Measurements from ENCODE around the gene TRIP12. TPM values are rescaled to one million over a fixed set of nuclear protein-coding genes. Genes with fewer than 3 reads are reported as not detected.
A peak's percentile ranks its signal among the peaks of the same experiment; 100 is the strongest.
"Not testable (repeated sequence)": the region's sequence is repeated elsewhere in the genome, so short reads cannot be mapped to it uniquely, and the experiment has no call there.

The TRIP12 gene
- total RNA-seq (2014; rRNA removed; shearing (Covaris generic)), result 61.8 and 69.2 TPM in 2 replicates

- peak; percentile 94 for DNase-seq (ENCODE audit: low spot score)
Measured at GRCh38 chr2:229921892-229922448, at the start of gene TRIP12. Gene TRIP12 (minus strand): TSS chr2:229922009. CDS start chr2:229880079, 41,930 bp downstream.

DNA sequence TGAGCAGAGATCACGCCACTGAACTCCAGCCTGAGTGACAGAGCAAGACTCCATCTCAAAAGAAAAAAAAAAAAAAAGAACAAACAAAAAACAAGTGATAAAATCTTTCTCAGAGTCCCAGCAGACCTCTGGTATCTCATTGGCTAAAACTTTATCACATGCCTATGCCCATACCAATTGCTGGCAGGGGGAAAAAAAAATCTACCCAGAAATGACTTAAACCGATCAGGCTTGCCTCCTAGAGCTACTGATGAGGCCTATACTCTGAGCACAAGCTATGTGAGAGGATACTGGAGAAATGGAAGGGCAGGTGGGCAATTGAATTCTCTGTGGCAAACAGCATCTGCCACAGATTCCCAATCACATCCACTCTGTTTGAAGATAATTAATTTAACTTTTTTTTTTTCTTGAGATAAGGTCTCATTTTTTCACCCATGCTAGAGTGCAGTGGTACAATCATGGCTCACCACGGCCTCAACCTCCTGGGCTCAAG lies 49.5 kb upstream of the TRIP12 start:
- no peak for DNase-seq (ENCODE audit: low spot score)

DNA sequence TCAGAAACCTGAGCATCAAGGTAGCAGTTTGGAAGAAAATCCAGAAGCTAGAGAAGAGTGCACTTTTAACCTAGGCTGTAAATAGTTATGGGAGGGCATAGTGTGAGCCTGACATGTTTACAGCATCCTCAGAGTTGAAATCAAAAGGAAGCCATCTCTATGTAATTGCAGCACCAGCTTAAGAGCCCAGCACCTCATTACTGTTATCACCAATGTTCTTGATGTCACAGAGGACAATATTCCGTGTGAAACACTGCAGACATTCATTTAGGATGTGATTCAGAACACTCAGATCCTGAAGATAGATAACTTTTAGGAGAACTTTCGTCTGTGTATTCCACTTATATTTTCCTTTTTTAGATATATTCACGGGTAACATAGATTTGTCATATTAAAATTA lies 48.6 kb upstream of the TRIP12 start:
- DNase-seq (ENCODE audit: low spot score), result no peak

- DNase-seq (ENCODE audit: low spot score), result no peak
Measured at GRCh38 chr2:229969921-229970320, 48.1 kb upstream of the TRIP12 start.

DNA sequence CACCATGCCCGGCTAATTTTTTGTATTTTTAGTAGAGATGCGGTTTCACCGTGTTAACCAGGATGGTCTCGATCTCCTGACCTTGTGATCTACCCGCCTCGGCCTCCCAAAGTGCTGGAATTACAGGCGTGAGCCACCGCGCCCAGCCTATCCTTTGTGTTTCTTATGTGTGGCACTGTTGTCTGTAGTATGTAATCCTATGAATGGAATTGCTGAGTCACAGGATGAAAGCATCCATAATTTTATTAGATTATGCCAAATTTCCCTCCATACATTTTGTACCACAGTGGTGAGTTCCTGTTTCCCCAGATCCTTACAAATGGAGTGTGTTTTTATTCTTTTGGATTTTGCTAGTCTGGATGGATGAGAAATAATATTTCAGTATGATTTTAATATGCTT lies 41.8 kb upstream of the TRIP12 start:
- not testable (repeated sequence) for DNase-seq (ENCODE audit: low spot score)

GRCh38 chr2:229956491-229956890 lies 34.7 kb upstream of the TRIP12 start:
- DNase-seq (ENCODE audit: low spot score), result no peak

DNA sequence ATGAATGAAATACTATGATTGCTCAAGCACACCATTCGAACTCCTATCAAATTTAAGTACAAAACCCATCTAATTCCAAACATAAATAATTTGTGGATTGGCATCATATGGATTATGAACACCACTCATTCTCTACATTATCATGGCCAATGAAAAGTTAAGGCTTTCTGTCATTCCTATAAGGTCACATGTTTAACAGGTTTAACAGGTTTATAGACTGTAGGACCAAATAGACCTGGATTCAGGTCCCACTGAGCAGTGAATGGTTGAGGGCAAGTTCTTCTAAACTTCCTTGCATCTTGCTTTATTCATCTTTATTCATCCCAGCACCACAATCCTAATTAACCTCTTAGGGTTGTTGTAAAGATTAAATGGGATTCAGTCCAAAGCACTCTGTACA lies 33.9 kb upstream of the TRIP12 start:
- no peak for DNase-seq (ENCODE audit: low spot score)

DNA sequence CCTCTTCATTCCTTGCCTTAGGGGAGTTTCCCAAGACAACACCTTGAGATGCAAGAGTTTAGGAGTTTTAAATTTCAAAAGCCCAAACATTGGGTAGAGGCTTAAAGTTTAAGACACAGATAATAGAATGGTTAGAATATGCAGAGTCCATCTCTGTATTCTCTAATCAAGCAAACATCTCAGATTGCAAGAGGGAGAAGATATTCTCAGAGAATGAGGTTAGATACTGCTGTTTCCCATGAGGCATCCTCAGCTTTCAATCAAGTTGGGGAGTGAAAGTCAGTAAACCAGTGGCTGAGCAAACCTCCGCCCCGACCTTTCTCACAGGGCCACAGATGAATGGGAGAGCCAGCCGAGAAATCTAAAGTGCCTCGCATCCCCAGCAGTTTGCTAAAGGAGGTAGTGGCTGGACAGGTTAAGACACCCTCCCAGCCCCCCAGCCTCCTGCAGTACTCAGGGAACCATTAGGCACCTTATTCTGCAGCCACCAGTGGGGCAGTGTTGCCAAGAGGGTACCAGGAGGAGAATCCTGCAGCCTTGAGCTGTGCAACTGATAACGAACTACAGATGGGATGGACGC lies 30.5 kb upstream of the TRIP12 start:
- DNase-seq (ENCODE audit: low spot score), result no peak

GRCh38 chr2:229947544-229947943 lies 25.7 kb upstream of the TRIP12 start:
- no peak for DNase-seq (ENCODE audit: low spot score)

DNA sequence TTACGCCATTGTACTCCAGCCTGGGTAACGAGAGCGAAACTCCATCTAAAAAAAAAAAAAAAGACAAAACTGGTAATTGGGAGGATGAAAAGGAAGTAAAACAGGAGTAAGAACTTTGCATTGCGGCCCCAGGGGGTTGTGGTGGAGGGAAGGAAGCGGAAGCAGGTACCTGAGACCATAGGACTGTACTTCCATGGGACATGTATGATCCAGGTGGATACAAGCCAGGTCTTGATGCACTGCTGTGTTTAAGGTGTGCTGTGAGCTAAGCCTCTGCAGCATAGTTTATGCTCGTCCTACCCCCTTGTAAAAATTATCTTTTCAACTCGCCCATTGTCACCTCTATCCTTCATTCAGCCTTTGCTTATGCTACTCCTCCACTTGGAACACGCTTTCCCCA lies 24.2 kb upstream of the TRIP12 start:
- no peak for DNase-seq (ENCODE audit: low spot score)

DNA sequence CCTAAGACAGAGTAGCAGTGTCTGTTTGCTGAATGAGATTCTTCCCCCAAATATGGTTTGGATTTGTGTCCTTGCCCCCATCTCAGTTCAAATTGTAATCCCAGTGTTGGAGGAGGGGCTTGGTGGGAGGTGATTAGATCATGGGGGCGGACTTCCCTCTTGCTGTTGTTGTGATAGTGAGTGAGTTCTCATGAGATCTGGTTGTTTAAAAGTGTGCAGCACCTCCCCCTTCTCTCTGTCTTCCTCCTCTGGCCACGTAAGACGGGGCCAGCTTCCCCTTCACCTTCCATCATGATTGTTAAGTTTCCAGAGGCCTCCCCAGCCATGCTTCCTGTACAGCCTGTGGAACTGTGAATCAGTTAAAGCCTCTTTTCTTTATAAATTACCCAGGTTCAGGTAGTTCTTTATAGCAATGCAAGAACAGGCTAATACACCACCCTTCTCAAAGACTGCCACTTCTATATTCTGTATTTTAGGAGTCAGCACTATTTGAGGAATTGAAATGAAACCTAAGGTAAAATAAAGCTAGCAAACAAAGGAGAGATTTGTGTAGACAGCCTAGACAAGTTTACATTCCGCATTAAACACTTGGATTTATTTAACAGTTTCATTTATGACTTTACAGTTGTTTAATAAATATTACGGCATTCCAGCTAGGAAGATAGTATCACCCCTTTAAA lies 22.1 kb upstream of the TRIP12 start:
- no peak for DNase-seq (ENCODE audit: low spot score)

- DNase-seq (ENCODE audit: low spot score), result no peak
Measured at GRCh38 chr2:229943171-229943570, 21.4 kb upstream of the TRIP12 start.

GRCh38 chr2:229942671-229943070 lies 20.9 kb upstream of the TRIP12 start:
- DNase-seq (ENCODE audit: low spot score), result no peak

- DNase-seq (ENCODE audit: low spot score), result no peak
Measured at GRCh38 chr2:229937537-229937936, 15.7 kb upstream of the TRIP12 start.

- no peak for DNase-seq (ENCODE audit: low spot score)
Measured at GRCh38 chr2:229931241-229931640, 9.4 kb upstream of the TRIP12 start.

DNA sequence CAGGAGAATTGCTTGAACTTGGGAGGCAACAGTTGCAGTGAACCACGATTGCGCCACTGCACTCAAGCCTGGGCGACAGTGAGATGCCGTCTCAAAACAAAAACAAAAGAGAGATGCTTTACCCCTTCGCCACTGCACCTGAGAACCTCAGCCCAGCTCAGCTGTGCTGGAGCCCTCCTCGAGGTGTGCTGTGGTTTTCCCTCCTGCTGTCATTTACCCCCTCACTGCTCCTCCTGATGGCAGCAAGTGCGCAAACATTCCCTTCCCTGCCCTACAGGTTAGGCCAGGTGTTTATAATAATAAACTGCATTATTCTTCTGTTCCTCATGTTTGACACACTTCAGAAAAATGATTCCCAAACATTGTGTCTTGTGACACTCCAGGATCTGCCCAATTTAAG lies 8.8 kb upstream of the TRIP12 start:
- no peak for DNase-seq (ENCODE audit: low spot score)

DNA sequence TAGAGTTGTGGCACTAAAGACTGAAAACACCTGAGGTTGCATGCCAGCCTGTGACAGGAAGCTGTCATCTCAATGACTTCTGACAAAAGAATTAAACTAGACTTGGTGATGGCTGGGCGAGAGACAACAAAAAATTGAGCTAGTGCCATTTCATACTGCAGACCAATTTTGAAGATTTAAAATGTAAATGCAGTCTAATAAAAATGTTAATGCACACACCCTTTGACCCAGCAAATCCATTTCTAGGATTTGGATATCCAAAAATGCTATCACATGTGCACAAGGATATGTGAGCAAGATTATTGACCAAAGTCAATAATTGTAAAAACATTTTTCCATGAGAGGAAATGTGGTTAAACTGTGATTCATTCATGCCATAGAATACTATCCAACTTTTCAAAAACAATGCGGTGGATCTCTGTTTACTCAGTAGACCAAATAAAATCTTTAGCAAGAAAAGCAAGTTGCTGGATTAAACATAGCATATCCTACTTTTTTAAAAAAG lies 6.1 kb upstream of the TRIP12 start:
- no peak for DNase-seq (ENCODE audit: low spot score)

DNA sequence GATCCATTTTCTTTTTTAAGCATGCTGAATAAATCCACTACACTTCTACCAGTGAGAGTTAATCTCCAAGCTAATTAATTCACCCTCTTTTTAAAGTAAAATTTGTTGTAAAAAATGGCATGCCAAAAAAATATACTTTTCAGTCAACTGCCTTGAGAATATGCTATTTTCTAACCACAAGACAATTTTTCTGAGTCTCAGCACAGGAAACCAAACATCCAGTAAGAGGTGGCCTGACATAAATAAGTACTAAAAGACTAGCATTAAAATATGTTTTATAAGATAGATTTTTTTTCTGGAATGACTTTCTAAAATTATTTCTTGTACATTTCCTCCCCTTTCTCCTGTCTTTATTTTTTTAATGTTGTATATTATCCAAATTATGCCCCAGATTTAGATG lies 3.4 kb upstream of the TRIP12 start:
- DNase-seq (ENCODE audit: low spot score), result no peak

- DNase-seq (ENCODE audit: low spot score), result not testable (repeated sequence)
Measured at GRCh38 chr2:229924541-229924940, 2.7 kb upstream of the TRIP12 start.

DNA sequence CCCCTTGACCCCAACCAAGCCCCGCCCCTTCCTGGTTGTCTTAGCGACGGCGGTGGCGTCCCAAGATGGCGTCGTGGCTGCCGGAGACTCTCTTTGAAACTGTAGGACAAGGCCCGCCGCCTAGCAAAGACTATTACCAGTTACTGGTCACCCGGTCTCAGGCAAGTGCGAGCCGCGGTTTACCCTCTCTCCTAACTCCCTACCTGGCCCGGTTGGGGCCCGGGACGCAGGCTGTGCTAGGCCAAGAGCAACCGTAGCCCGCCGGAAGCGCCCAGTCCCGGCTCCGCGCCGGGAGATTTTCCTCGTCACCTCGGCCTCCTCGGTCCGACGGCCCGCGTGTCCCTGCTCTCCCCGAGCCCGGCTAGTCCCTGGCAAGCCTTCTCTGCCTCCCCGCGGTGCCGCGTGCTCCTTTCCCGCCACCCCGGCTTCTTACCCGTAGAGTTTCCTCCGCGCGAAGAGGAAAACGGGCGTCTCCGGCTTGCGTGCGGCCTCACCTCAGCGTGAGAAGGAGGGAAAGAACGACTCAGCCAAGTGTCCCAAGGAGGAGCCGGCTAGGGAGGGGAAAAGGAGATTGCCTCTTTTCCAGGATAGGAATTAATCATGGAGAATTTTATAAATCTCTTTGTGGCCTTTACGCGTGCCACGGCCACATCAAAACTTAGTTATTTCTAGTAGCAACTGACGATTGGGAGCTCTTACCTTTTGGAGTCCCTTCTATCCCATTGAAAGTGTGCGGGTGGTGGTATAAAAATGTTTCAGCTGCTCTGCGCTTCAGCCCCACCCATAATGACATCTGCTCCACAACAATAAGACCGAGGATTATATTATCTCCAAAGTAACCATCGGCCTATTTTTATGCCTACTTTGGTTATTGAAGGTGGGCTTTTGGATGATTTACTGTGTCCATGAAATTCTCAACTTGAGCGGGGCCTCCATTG lies 909 bp upstream of the TRIP12 start, which contains the start of gene FBXO36:
Gene FBXO36 (plus strand): TSS at position 55 of the 938 bp plus-strand sequence. CDS start 11 bp downstream, at position 66.
- peak; percentile 75 for DNase-seq (ENCODE audit: low spot score)

DNA sequence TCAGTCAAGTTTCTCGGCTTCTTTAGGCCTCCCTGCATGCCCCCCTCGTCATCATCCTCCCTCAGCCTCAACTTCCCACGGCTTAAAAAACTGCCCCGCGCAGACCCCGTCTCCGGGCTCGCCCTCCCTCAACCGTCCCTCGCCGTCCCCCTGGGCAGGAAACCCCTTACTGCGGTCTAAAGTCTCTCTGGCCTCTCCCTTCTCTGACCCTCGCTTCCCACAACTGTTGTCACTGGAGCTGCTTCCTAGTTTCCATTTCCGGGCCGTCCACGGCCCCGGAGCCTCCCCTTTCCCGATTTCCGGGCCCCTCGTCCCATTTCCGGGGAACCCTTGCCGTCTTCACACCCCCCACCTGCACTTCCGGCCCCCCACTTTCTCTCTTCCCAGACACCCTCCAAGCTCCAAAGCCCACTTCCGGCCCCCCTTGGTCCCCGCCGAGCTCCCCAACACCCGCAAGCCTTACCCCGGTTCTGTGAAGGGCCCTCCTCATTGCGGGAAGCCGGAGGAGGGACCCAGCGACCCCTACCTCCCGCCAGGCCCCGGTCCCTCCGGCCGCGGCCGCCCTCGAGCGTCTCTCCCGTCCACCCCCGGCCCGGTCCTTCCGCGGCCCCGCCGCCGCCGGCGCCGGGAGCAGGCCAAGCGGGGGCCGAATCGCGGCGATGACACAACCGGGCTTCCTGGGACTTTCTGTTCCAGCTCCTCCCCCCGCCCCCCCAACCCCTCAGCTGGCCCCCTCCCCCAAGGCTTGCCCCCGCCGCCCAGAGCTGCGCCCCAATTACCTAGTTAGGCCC lies 513 bp downstream of the TRIP12 start:
- peak; percentile 48 for DNase-seq (ENCODE audit: low spot score)
